Loucy (cell line): ENCODE results near the gene PIK3CD.
"Not testable (repeated sequence)": the region's sequence is repeated elsewhere in the genome, so short reads cannot be mapped to it uniquely, and the experiment has no call there.

Experiments used
- CTCF ChIP-seq: fragments of 200-600 bp; sonication (generic); conservative IDR thresholded peaks from 2 replicates; pipeline ENCODE4 v1.5.1; 2014; ENCODE audit warnings: mild to moderate bottlenecking, antibody characterized with exemption, low read length
- EZH2phosphoT487 ChIP-seq: fragments of 200-600 bp; IDR thresholded peaks from 2 replicates; pipeline ENCODE4 v1.6.1; 2018; ENCODE audit warnings: antibody characterized with exemption, mild to moderate bottlenecking, moderate library complexity, borderline replicate concordance

- not testable (repeated sequence) for TF ChIP-seq CTCF, EZH2phosphoT487
These were observed 61.2 kb downstream of the PIK3CD start for GRCh38 chr1:9712767-9713166.
